Astrocyte of the spinal cord (primary cell): ENCODE results near the gene FANCD2.

Experiments
- DNase-seq: peaks from one replicate; pipeline ENCODE4 v3.0.0; 2011; ENCODE audit warnings: low read depth, low spot score
- H3K4me3 ChIP-seq: 2 replicates; pipeline ENCODE4 v1.5.1; 2011; ENCODE audit warnings: low read depth, mild to moderate bottlenecking, low read length, moderate library complexity
- CTCF ChIP-seq: IDR thresholded peaks from 2 replicates; pipeline ENCODE4 v1.5.1; 2012; ENCODE audit warnings: low read depth, mild to moderate bottlenecking, low read length, inconsistent platforms
- in situ Hi-C: cut with HindIII; loops from 2 replicates; pipeline ENCODE4 v1.10.0; 2017; ENCODE audit warnings: low sequenced_read_pairs

The FANCD2 gene

GRCh38 chr3:10145685-10146084, 119.4 kb downstream of the FANCD2 start:
- no peak overlapping the region for H3K4me3 ChIP-seq
- no peak for DNase-seq
- in situ Hi-C loops, result no loop called here
- no peak for TF ChIP-seq CTCF

- H3K4me3 ChIP-seq, result no peak overlapping the region
- no peak for TF ChIP-seq CTCF
- DNase-seq, result no peak
- in situ Hi-C loops, result no loop called here
Measured at GRCh38 chr3:10149226-10149625, 123.0 kb downstream of the FANCD2 start.

- no peak for DNase-seq
- in situ Hi-C loops, result no loop called here
- no peak for TF ChIP-seq CTCF
- H3K4me3 ChIP-seq, result no peak overlapping the region
Measured at GRCh38 chr3:10150987-10151386, 124.8 kb downstream of the FANCD2 start.
